Neural cell (in vitro differentiated cells): ENCODE measurements around the gene GRM2. TPM values are rescaled to one million over a fixed set of nuclear protein-coding genes. Genes with fewer than 3 reads are reported as not detected.

Experiments used
- H2AFZ ChIP-seq: fragments of 200-600, 300-800 bp; sonication (generic), shearing (Covaris generic); 2 replicates; pipeline ENCODE4 v1.6.0; 2014; ENCODE audit warnings: low read depth, mild to moderate bottlenecking, antibody characterized with exemption, low read length, moderate library complexity
- H3F3A ChIP-seq: fragments of 200-600 bp; shearing (Covaris generic); 2 replicates; pipeline ENCODE4 v1.6.1; 2016; ENCODE audit warnings: mild to moderate bottlenecking, moderate library complexity, mixed read lengths, antibody characterized with exemption, low read length; ENCODE audit not compliant: insufficient read depth, poor library complexity, severe bottlenecking
- H3K27ac ChIP-seq: fragments of 200-600, 300-800 bp; sonication (generic), shearing (Covaris generic); 2 replicates; pipeline ENCODE4 v1.5.1; 2014; ENCODE audit warnings: mild to moderate bottlenecking, low read length, moderate library complexity
- H3K27me3 ChIP-seq: fragments of 300-800, 200-600 bp; sonication (generic), shearing (Covaris generic); 2 replicates; pipeline ENCODE4 v1.6.0; 2014; ENCODE audit warnings: mild to moderate bottlenecking, low read depth, low read length, moderate library complexity; ENCODE audit not compliant: insufficient read depth
- H3K36me3 ChIP-seq: fragments of 300-800, 200-600 bp; sonication (generic), shearing (Covaris generic); 2 replicates; pipeline ENCODE4 v1.5.1; 2014; ENCODE audit warnings: mild to moderate bottlenecking, antibody characterized with exemption, low read length, moderate library complexity; ENCODE audit not compliant: insufficient read depth
- H3K4me2 ChIP-seq: fragments of 300-800, 200-600 bp; sonication (generic), shearing (Covaris generic); 2 replicates; pipeline ENCODE4 v1.6.0; 2014; ENCODE audit warnings: mild to moderate bottlenecking, low read length
- H3K4me3 ChIP-seq: fragments of 300-800, 200-600 bp; sonication (generic), shearing (Covaris generic); 2 replicates; pipeline ENCODE4 v1.5.1; 2014; ENCODE audit warnings: mild to moderate bottlenecking, low read length, moderate library complexity
- H3K79me2 ChIP-seq: fragments of 200-600 bp; shearing (Covaris generic); replicated peaks from 2 replicates; pipeline ENCODE4 v1.6.0; 2014; ENCODE audit warnings: mild to moderate bottlenecking, low read length, moderate library complexity; ENCODE audit not compliant: insufficient read depth
- H3K9ac ChIP-seq: fragments of 300-800, 200-600 bp; sonication (generic), shearing (Covaris generic); 2 replicates; pipeline ENCODE4 v1.6.1; 2016; ENCODE audit warnings: mild to moderate bottlenecking, low read length, mixed read lengths
- H3K9me2 ChIP-seq: fragments of 200-600 bp; shearing (Covaris generic); 2 replicates; pipeline ENCODE4 v1.6.1; 2016; ENCODE audit warnings: mild to moderate bottlenecking, low read length, mixed read lengths; ENCODE audit not compliant: insufficient read depth
- H3K9me3 ChIP-seq: fragments of 200-600, 300-800 bp; sonication (generic), shearing (Covaris generic); 2 replicates; pipeline ENCODE4 v1.6.1; 2016; ENCODE audit warnings: mild to moderate bottlenecking, mixed run types, low read length, moderate library complexity, mixed read lengths
- H4K20me1 ChIP-seq: fragments of 200-600 bp; shearing (Covaris generic); 2 replicates; pipeline ENCODE4 v1.6.1; 2016; ENCODE audit warnings: mild to moderate bottlenecking, mixed run types; ENCODE audit not compliant: insufficient read depth
- CTCF ChIP-seq: fragments of 450-650 bp; IDR thresholded peaks from 2 replicates; pipeline ENCODE4 v1.5.1; 2014; ENCODE audit warnings: antibody characterized with exemption, mild to moderate bottlenecking, moderate library complexity; ENCODE audit not compliant: poor library complexity, severe bottlenecking
- EP300 ChIP-seq: fragments of 450-650 bp; conservative IDR thresholded peaks from 2 replicates; pipeline ENCODE4 v1.6.1; 2014; ENCODE audit warnings: antibody characterized with exemption, mild to moderate bottlenecking, moderate library complexity; ENCODE audit not compliant: poor library complexity, severe bottlenecking
- EZH2 ChIP-seq: fragments of 200-600, 300-800 bp; shearing (Covaris generic), sonication (generic); IDR thresholded peaks from 2 replicates; pipeline ENCODE4 v1.6.1; 2014; ENCODE audit warnings: antibody characterized with exemption, low read length, borderline replicate concordance, mild to moderate bottlenecking; ENCODE audit not compliant: insufficient read depth, poor library complexity, severe bottlenecking
- MXI1 ChIP-seq: fragments of 450-650 bp; conservative IDR thresholded peaks from 2 replicates; pipeline ENCODE4 v1.6.1; 2014; ENCODE audit warnings: antibody characterized with exemption, mild to moderate bottlenecking; ENCODE audit not compliant: poor library complexity, severe bottlenecking
- POLR2AphosphoS5 ChIP-seq: IDR thresholded peaks from 2 replicates; pipeline ENCODE4 v1.6.1; 2012
- RAD21 ChIP-seq: fragments of 450-650 bp; conservative IDR thresholded peaks from 2 replicates; pipeline ENCODE4 v1.6.1; 2014; ENCODE audit warnings: antibody characterized with exemption, mild to moderate bottlenecking, moderate library complexity
- SMC3 ChIP-seq: fragments of 450-650 bp; conservative IDR thresholded peaks from 2 replicates; pipeline ENCODE4 v1.6.1; 2014; ENCODE audit warnings: antibody characterized with exemption, mild to moderate bottlenecking, moderate library complexity; ENCODE audit not compliant: poor library complexity
- TAF1 ChIP-seq: IDR thresholded peaks from 2 replicates; pipeline ENCODE4 v1.6.1; 2012; ENCODE audit warnings: low read depth
- polyA minus RNA-seq: library from RNA; depleted of rRNA, polyadenylated mRNA; stranded (reverse); fragments of >200 nt; gene quantifications from 2 replicates; pipeline ENCODE4 v1.2.3, GENCODE V29; 2014
- polyA plus RNA-seq: library from polyadenylated mRNA; depleted of rRNA; stranded (reverse); fragments of >200 nt; gene quantifications from 2 replicates; pipeline ENCODE4 v1.2.3, GENCODE V29; 2014
- TF ChIP-seq, protein P1 (sequence below): IDR thresholded peaks from 2 replicates; pipeline ENCODE4 v1.6.1; 2012; ENCODE audit warnings: borderline replicate concordance

GRM2 gene
- 9.1 and 11.6 TPM in 2 replicates for polyA plus RNA-seq
- polyA minus RNA-seq: 7.5 and 9.0 TPM in 2 replicates

- Histone ChIP-seq H3K79me2 (no peaks in the 10 kb centered on the region), H3K27me3 (peaks cover 14% of the 10 kb centered on the region), H3K4me3 (peak within 1 kb of the TSS; percentile 79), H3K9me3 (no peaks in the 10 kb centered on the region), H3K9me2 (no peaks in the 10 kb centered on the region), H3K36me3 (no peaks in the 10 kb centered on the region), H3K4me2 (peak within 1 kb of the TSS; percentile 45), H3K27ac (no peak within 1 kb of the TSS), H2AFZ (peak within 1 kb of the TSS; percentile 7), H4K20me1 (no peaks in the 10 kb centered on the region), H3K9ac (peak within 1 kb of the TSS; percentile 70), H3F3A (no peaks in the 10 kb centered on the region)
- TF ChIP-seq CTCF (no peak), POLR2AphosphoS5 (peak; percentile 53), TAF1 (peak; percentile 45), EP300 (no peak), EZH2 (no peak), RAD21 (peak; percentile 11), SMC3 (peak; percentile 27), MXI1 (peak; percentile 56)
- TF ChIP-seq, protein P1, sequence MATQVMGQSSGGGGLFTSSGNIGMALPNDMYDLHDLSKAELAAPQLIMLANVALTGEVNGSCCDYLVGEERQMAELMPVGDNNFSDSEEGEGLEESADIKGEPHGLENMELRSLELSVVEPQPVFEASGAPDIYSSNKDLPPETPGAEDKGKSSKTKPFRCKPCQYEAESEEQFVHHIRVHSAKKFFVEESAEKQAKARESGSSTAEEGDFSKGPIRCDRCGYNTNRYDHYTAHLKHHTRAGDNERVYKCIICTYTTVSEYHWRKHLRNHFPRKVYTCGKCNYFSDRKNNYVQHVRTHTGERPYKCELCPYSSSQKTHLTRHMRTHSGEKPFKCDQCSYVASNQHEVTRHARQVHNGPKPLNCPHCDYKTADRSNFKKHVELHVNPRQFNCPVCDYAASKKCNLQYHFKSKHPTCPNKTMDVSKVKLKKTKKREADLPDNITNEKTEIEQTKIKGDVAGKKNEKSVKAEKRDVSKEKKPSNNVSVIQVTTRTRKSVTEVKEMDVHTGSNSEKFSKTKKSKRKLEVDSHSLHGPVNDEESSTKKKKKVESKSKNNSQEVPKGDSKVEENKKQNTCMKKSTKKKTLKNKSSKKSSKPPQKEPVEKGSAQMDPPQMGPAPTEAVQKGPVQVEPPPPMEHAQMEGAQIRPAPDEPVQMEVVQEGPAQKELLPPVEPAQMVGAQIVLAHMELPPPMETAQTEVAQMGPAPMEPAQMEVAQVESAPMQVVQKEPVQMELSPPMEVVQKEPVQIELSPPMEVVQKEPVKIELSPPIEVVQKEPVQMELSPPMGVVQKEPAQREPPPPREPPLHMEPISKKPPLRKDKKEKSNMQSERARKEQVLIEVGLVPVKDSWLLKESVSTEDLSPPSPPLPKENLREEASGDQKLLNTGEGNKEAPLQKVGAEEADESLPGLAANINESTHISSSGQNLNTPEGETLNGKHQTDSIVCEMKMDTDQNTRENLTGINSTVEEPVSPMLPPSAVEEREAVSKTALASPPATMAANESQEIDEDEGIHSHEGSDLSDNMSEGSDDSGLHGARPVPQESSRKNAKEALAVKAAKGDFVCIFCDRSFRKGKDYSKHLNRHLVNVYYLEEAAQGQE: peak; percentile 97
These were observed at the start of gene GRM2 for GRCh38 chr3:51706788-51707731. GRM2 (plus strand) TSS chr3:51707068; CDS start chr3:51708984, 1,916 bp downstream.

- TF ChIP-seq, protein P1: no peak
- TF ChIP-seq EP300 (no peak), MXI1 (no peak), TAF1 (no peak), POLR2AphosphoS5 (no peak), CTCF (no peak), RAD21 (no peak), SMC3 (no peak), EZH2 (no peak)
- Histone ChIP-seq H3F3A (no peaks in the 10 kb centered on the region), H3K27ac (no peak overlapping the region), H2AFZ (no peak overlapping the region), H3K4me2 (no peak overlapping the region), H3K36me3 (peaks cover 4% of the 10 kb centered on the region), H4K20me1 (no peaks in the 10 kb centered on the region), H3K9ac (no peak overlapping the region), H3K27me3 (no peaks in the 10 kb centered on the region), H3K79me2 (no peaks in the 10 kb centered on the region), H3K4me3 (no peak overlapping the region), H3K9me3 (no peaks in the 10 kb centered on the region), H3K9me2 (no peaks in the 10 kb centered on the region)
These were observed 49.6 kb upstream of the GRM2 start for GRCh38 chr3:51657234-51657633.
